Activated naive CD8-positive, alpha-beta T cell treated with anti-CD3 and anti-CD28 coated beads, Interleukin-2, amount 10 ng/mL, durations not matched to agents 7 days and 5 days (primary cell): ENCODE data around the gene DAB2IP. TPM values are rescaled to one million over a fixed set of nuclear protein-coding genes. Genes with fewer than 3 reads are reported as not detected.

ENCODE experiments used
- ATAC-seq: fragments of 150-1000 bp; cut with Tn5 transposase; one replicate; pipeline ENCODE4 v1.10.0; 2021; ENCODE audit warnings: low read depth, moderate library complexity
- POLR2A ChIA-PET: fragments of 350-600 bp; sonication (Branson Sonifier 250); formaldehyde crosslinking; loops from one replicate; lab custom pipeline; 2021; ENCODE audit warnings: antibody characterized with exemption; lab: Charles Lee
- DNase-seq: peaks from one replicate; pipeline ENCODE4 v3.0.0; 2021
- H3K27ac Mint-ChIP-seq: one replicate; pipeline ENCODE4 v1.8.0; 2022; ENCODE audit warnings: mild to moderate bottlenecking, mixed read lengths
- H3K27me3 Mint-ChIP-seq: one replicate; pipeline ENCODE4 v1.8.0; 2022; ENCODE audit warnings: mild to moderate bottlenecking, moderate library complexity, mixed read lengths
- H3K36me3 Mint-ChIP-seq: one replicate; pipeline ENCODE4 v1.8.0; 2021; ENCODE audit warnings: mild to moderate bottlenecking, mixed read lengths
- H3K4me1 Mint-ChIP-seq: one replicate; pipeline ENCODE4 v1.8.0; 2021; ENCODE audit warnings: mixed read lengths
- H3K4me3 Mint-ChIP-seq: one replicate; pipeline ENCODE4 v1.8.0; 2022; ENCODE audit warnings: mild to moderate bottlenecking, moderate library complexity, mixed read lengths
- H3K9me3 Mint-ChIP-seq: one replicate; pipeline ENCODE4 v1.8.0; 2021; ENCODE audit warnings: mixed read lengths
- total RNA-seq, 2 experiments: library from RNA; stranded (reverse); gene quantifications; one replicate each; pipeline ENCODE4 v1.2.3, GENCODE V29; 2021

DAB2IP gene
- total RNA-seq, 2 experiments from 2014 or later: 0.20 to 0.25 TPM

GRCh38 chr9:121767171-121767769 lies 115.8 kb downstream of the DAB2IP start:
- Mint-ChIP-seq H3K4me1 (no peaks in the 10 kb centered on the region), H3K4me3 (no peak overlapping the region), H3K9me3 (no peaks in the 10 kb centered on the region), H3K27me3 (no peaks in the 10 kb centered on the region), H3K36me3 (no peaks in the 10 kb centered on the region), H3K27ac (peak overlapping the region; percentile 10)
- no peak for DNase-seq
- ATAC-seq: no peak
- POLR2A ChIA-PET: no interaction called here

GRCh38 chr9:121768416-121769015 lies 117.1 kb downstream of the DAB2IP start:
- H3K9me3 Mint-ChIP-seq: no peaks in the 10 kb centered on the region
- no peaks in the 10 kb centered on the region for H3K4me1 Mint-ChIP-seq

GRCh38 chr9:121769939-121770338 lies 118.5 kb downstream of the DAB2IP start:
- Mint-ChIP-seq H3K27ac (no peak overlapping the region), H3K9me3 (no peaks in the 10 kb centered on the region), H3K36me3 (no peaks in the 10 kb centered on the region), H3K4me3 (no peak overlapping the region), H3K4me1 (no peaks in the 10 kb centered on the region), H3K27me3 (no peaks in the 10 kb centered on the region)
- ATAC-seq (no peak), DNase-seq (no peak)
- POLR2A ChIA-PET: no interaction called here

More at GRCh38 chr9:121768416-121769015, 117.1 kb downstream of the DAB2IP start:
- Mint-ChIP-seq H3K36me3 (no peaks in the 10 kb centered on the region), H3K4me3 (no peak overlapping the region), H3K27me3 (no peaks in the 10 kb centered on the region), H3K27ac (no peak overlapping the region)
- DNase-seq (no peak), ATAC-seq (no peak)
- POLR2A ChIA-PET: no interaction called here

GRCh38 chr9:121770415-121771273 lies 119.2 kb downstream of the DAB2IP start:
- no peak for DNase-seq
- Mint-ChIP-seq H3K27ac (no peak overlapping the region), H3K4me1 (no peaks in the 10 kb centered on the region), H3K36me3 (no peaks in the 10 kb centered on the region), H3K27me3 (no peaks in the 10 kb centered on the region), H3K4me3 (no peak overlapping the region), H3K9me3 (no peaks in the 10 kb centered on the region)
- ATAC-seq: no peak
- POLR2A ChIA-PET: no interaction called here

GRCh38 chr9:121771418-121771817 lies 120.0 kb downstream of the DAB2IP start:
- Mint-ChIP-seq H3K4me3 (no peak overlapping the region), H3K4me1 (no peaks in the 10 kb centered on the region), H3K36me3 (no peaks in the 10 kb centered on the region), H3K27me3 (no peaks in the 10 kb centered on the region), H3K27ac (no peak overlapping the region), H3K9me3 (no peaks in the 10 kb centered on the region)
- ATAC-seq (no peak), DNase-seq (no peak)
- POLR2A ChIA-PET: no interaction called here

GRCh38 chr9:121771851-121772599 lies 120.6 kb downstream of the DAB2IP start:
- DNase-seq (no peak), ATAC-seq (no peak)
- Mint-ChIP-seq H3K4me1 (no peaks in the 10 kb centered on the region), H3K27ac (no peak overlapping the region), H3K9me3 (no peaks in the 10 kb centered on the region), H3K36me3 (no peaks in the 10 kb centered on the region), H3K4me3 (no peak overlapping the region), H3K27me3 (no peaks in the 10 kb centered on the region)
- POLR2A ChIA-PET: no interaction called here

- Mint-ChIP-seq H3K36me3 (no peaks in the 10 kb centered on the region), H3K27ac (no peak overlapping the region), H3K9me3 (no peaks in the 10 kb centered on the region), H3K27me3 (no peaks in the 10 kb centered on the region), H3K4me3 (no peak overlapping the region), H3K4me1 (no peaks in the 10 kb centered on the region)
- DNase-seq (no peak), ATAC-seq (no peak)
- POLR2A ChIA-PET: no interaction called here
These were observed 121.3 kb downstream of the DAB2IP start for GRCh38 chr9:121772600-121773285.

- POLR2A ChIA-PET: no interaction called here
- H3K27ac Mint-ChIP-seq: no peak overlapping the region
- no peaks in the 10 kb centered on the region for H3K36me3 Mint-ChIP-seq
- H3K9me3 Mint-ChIP-seq: peaks cover 1% of the 10 kb centered on the region
- ATAC-seq (no peak), DNase-seq (no peak)
- H3K27me3 Mint-ChIP-seq: no peaks in the 10 kb centered on the region
- no peaks in the 10 kb centered on the region for H3K4me1 Mint-ChIP-seq
- H3K4me3 Mint-ChIP-seq: no peak overlapping the region
These were observed 122.0 kb downstream of the DAB2IP start for GRCh38 chr9:121773286-121773953.

- Mint-ChIP-seq H3K27ac (no peak overlapping the region), H3K36me3 (no peaks in the 10 kb centered on the region), H3K27me3 (peaks cover 4% of the 10 kb centered on the region), H3K4me1 (no peaks in the 10 kb centered on the region), H3K4me3 (no peak overlapping the region), H3K9me3 (peaks cover 1% of the 10 kb centered on the region)
- ATAC-seq (no peak), DNase-seq (no peak)
- POLR2A ChIA-PET: no interaction called here
These were observed 122.7 kb downstream of the DAB2IP start for GRCh38 chr9:121773954-121774714.

GRCh38 chr9:121774715-121775613 lies 123.5 kb downstream of the DAB2IP start:
- POLR2A ChIA-PET: no interaction called here
- Mint-ChIP-seq H3K27ac (no peak overlapping the region), H3K36me3 (no peaks in the 10 kb centered on the region)

GRCh38 chr9:121776001-121776738 lies 124.7 kb downstream of the DAB2IP start:
- no peaks in the 10 kb centered on the region for H3K36me3 Mint-ChIP-seq
- H3K9me3 Mint-ChIP-seq: peaks cover 1% of the 10 kb centered on the region
- no peaks in the 10 kb centered on the region for H3K4me1 Mint-ChIP-seq
- H3K27ac Mint-ChIP-seq: no peak overlapping the region
- H3K27me3 Mint-ChIP-seq: peaks cover 9% of the 10 kb centered on the region
- no peak for DNase-seq
- ATAC-seq: no peak
- POLR2A ChIA-PET: no interaction called here
- H3K4me3 Mint-ChIP-seq: no peak overlapping the region

More at GRCh38 chr9:121774715-121775613, 123.5 kb downstream of the DAB2IP start:
- no peak for DNase-seq
- Mint-ChIP-seq H3K4me1 (no peaks in the 10 kb centered on the region), H3K4me3 (no peak overlapping the region), H3K27me3 (peaks cover 6% of the 10 kb centered on the region), H3K9me3 (peaks cover 1% of the 10 kb centered on the region)
- no peak for ATAC-seq
